KMS-11 (cell line): ENCODE data around the gene MRPL37.

Source experiments
- H2AFZ ChIP-seq: fragments of 200-600 bp; sonication (generic); 2 replicates; pipeline ENCODE4 v1.6.1; 2016; ENCODE audit warnings: antibody characterized with exemption, mixed run types, low read depth
- H3K27ac ChIP-seq: fragments of 200-600 bp; sonication (generic); 2 replicates; pipeline ENCODE4 v1.6.1; 2016; ENCODE audit warnings: mild to moderate bottlenecking, mixed run types
- H3K27me3 ChIP-seq: fragments of 200-600 bp; sonication (generic); 2 replicates; pipeline ENCODE4 v1.6.1; 2017; ENCODE audit warnings: mild to moderate bottlenecking, low read depth, mixed run types, moderate library complexity; ENCODE audit not compliant: insufficient read depth
- H3K36me3 ChIP-seq: fragments of 200-600 bp; sonication (generic); 2 replicates; pipeline ENCODE4 v1.6.1; 2017; ENCODE audit warnings: mild to moderate bottlenecking, mixed run types; ENCODE audit not compliant: insufficient read depth
- H3K4me1 ChIP-seq: fragments of 200-600 bp; sonication (generic); 2 replicates; pipeline ENCODE4 v1.6.1; 2016; ENCODE audit warnings: mild to moderate bottlenecking, low read depth, mixed run types; ENCODE audit not compliant: poor library complexity, severe bottlenecking
- H3K4me2 ChIP-seq: fragments of 200-600 bp; sonication (generic); 2 replicates; pipeline ENCODE4 v1.7.0; 2016; ENCODE audit warnings: mild to moderate bottlenecking, mixed run types
- H3K4me3 ChIP-seq: fragments of 200-600 bp; sonication (generic); IDR thresholded peaks from 2 replicates; pipeline ENCODE4 v1.6.1; 2017; ENCODE audit warnings: low read depth, low read length, mixed read lengths; ENCODE audit not compliant: insufficient read depth
- H3K79me2 ChIP-seq: fragments of 200-600 bp; sonication (generic); 2 replicates; pipeline ENCODE4 v1.6.1; 2016; ENCODE audit warnings: low read depth, mixed run types; ENCODE audit not compliant: insufficient read depth
- H3K9ac ChIP-seq: fragments of 200-600 bp; sonication (generic); 2 replicates; pipeline ENCODE4 v1.6.1; 2016; ENCODE audit warnings: mild to moderate bottlenecking, mixed run types
- H4K20me1 ChIP-seq: fragments of 200-600 bp; sonication (generic); 2 replicates; pipeline ENCODE4 v1.6.1; 2016; ENCODE audit warnings: mild to moderate bottlenecking, mixed run types; ENCODE audit not compliant: insufficient read depth
- CTCF ChIP-seq: fragments of 200-600 bp; sonication (generic); conservative IDR thresholded peaks from 2 replicates; pipeline ENCODE4 v1.6.1; 2017; ENCODE audit warnings: low read depth, mild to moderate bottlenecking, antibody characterized with exemption, low read length, moderate library complexity, mixed read lengths

The MRPL37 gene

GRCh38 chr1:54221113-54221834, 21.3 kb downstream of the MRPL37 start:
- Histone ChIP-seq H3K27ac (no peak overlapping the region), H3K4me2 (no peak overlapping the region), H4K20me1 (no peaks in the 10 kb centered on the region), H3K4me3 (no peak overlapping the region), H3K27me3 (no peaks in the 10 kb centered on the region), H3K9ac (no peak overlapping the region), H2AFZ (no peak overlapping the region), H3K4me1 (no peaks in the 10 kb centered on the region), H3K79me2 (no peaks in the 10 kb centered on the region), H3K36me3 (no peaks in the 10 kb centered on the region; the same call in 1 of the 2 replicates)
- no peak for TF ChIP-seq CTCF

- TF ChIP-seq CTCF = no peak
- Histone ChIP-seq H3K4me2 (no peak overlapping the region), H3K9ac (no peak overlapping the region), H3K4me1 (no peaks in the 10 kb centered on the region), H3K79me2 (no peaks in the 10 kb centered on the region), H4K20me1 (no peaks in the 10 kb centered on the region), H3K27ac (no peak overlapping the region), H3K36me3 (no peaks in the 10 kb centered on the region; the same call in 1 of the 2 replicates), H3K4me3 (no peak overlapping the region), H3K27me3 (no peaks in the 10 kb centered on the region), H2AFZ (no peak overlapping the region)
Observed at GRCh38 chr1:54221867-54222484, 22.0 kb downstream of the MRPL37 start.

GRCh38 chr1:54222711-54223110, 22.7 kb downstream of the MRPL37 start:
- H4K20me1 ChIP-seq = no peaks in the 10 kb centered on the region
- H3K79me2 ChIP-seq = no peaks in the 10 kb centered on the region
- H3K4me3 ChIP-seq = no peak overlapping the region
- no peak overlapping the region for H3K4me2 ChIP-seq
- no peak overlapping the region for H2AFZ ChIP-seq
- H3K27me3 ChIP-seq = no peaks in the 10 kb centered on the region
- TF ChIP-seq CTCF = no peak
- H3K4me1 ChIP-seq = no peaks in the 10 kb centered on the region
- no peak overlapping the region for H3K27ac ChIP-seq
- no peak overlapping the region for H3K9ac ChIP-seq
- no peaks in the 10 kb centered on the region for H3K36me3 ChIP-seq

GRCh38 chr1:54223441-54224202, 23.7 kb downstream of the MRPL37 start:
- Histone ChIP-seq H3K36me3 (no peaks in the 10 kb centered on the region), H3K4me3 (no peak overlapping the region), H3K27me3 (no peaks in the 10 kb centered on the region), H3K4me2 (no peak overlapping the region), H4K20me1 (no peaks in the 10 kb centered on the region), H2AFZ (no peak overlapping the region), H3K27ac (no peak overlapping the region), H3K79me2 (no peaks in the 10 kb centered on the region), H3K9ac (no peak overlapping the region), H3K4me1 (no peaks in the 10 kb centered on the region)
- no peak for TF ChIP-seq CTCF
